Anterior cingulate cortex (tissue), 58 donors: Measurements from ENCODE around the gene ZSWIM5.
"Not testable (repeated sequence)": the region's sequence is repeated elsewhere in the genome, so short reads cannot be mapped to it uniquely, and the experiment has no call there.

Experiments
- DNase-seq, 58 donors: peaks; one replicate each; lab custom pipeline; 2025; lab: John Stamatoyannopoulos, UW

Gene ZSWIM5

GRCh38 chr1:45097944-45098343, 108.5 kb downstream of the ZSWIM5 start:
- no peak for DNase-seq

GRCh38 chr1:45097079-45097478, 109.3 kb downstream of the ZSWIM5 start:
- DNase-seq: no peak

GRCh38 chr1:45095450-45095849, 111.0 kb downstream of the ZSWIM5 start:
- DNase-seq: no peak

- not testable (repeated sequence) for DNase-seq
Measured at GRCh38 chr1:45094371-45094770, 112.0 kb downstream of the ZSWIM5 start.

GRCh38 chr1:45093334-45093733, 113.1 kb downstream of the ZSWIM5 start:
- DNase-seq: no peak

GRCh38 chr1:45089711-45090110, 116.7 kb downstream of the ZSWIM5 start:
- no peak for DNase-seq

- DNase-seq: no peak
Measured at GRCh38 chr1:45084562-45084961, 121.8 kb downstream of the ZSWIM5 start.

- no peak for DNase-seq
Measured at GRCh38 chr1:45079533-45079932, 126.9 kb downstream of the ZSWIM5 start.

- not testable (repeated sequence) for DNase-seq
Measured at GRCh38 chr1:45076959-45077358, 129.4 kb downstream of the ZSWIM5 start.

- DNase-seq: no peak
Measured at GRCh38 chr1:45071567-45071966, 134.8 kb downstream of the ZSWIM5 start.

GRCh38 chr1:45067806-45068205, 138.6 kb downstream of the ZSWIM5 start:
- no peak for DNase-seq

- no peak for DNase-seq
Measured at GRCh38 chr1:45065083-45065482, 141.3 kb downstream of the ZSWIM5 start.

GRCh38 chr1:45062463-45062862, 143.9 kb downstream of the ZSWIM5 start:
- DNase-seq: not testable (repeated sequence)

- no peak for DNase-seq
Measured at GRCh38 chr1:45059829-45060228, 146.6 kb downstream of the ZSWIM5 start.

GRCh38 chr1:45057542-45057941, 148.9 kb downstream of the ZSWIM5 start:
- DNase-seq: no peak

GRCh38 chr1:45051005-45051772, 155.2 kb downstream of the ZSWIM5 start:
- no peak for DNase-seq

- no peak for DNase-seq
Measured at GRCh38 chr1:45047032-45047431, 159.4 kb downstream of the ZSWIM5 start.

- no peak for DNase-seq
Measured at GRCh38 chr1:45044916-45045315, 161.5 kb downstream of the ZSWIM5 start.

GRCh38 chr1:45043094-45043493, 163.3 kb downstream of the ZSWIM5 start:
- DNase-seq: no peak

GRCh38 chr1:45040297-45040696, 166.1 kb downstream of the ZSWIM5 start:
- no peak for DNase-seq

- no peak for DNase-seq
Measured at GRCh38 chr1:45038661-45039364, 167.6 kb downstream of the ZSWIM5 start.

GRCh38 chr1:45038240-45038639, 168.2 kb downstream of the ZSWIM5 start:
- no peak for DNase-seq
